DOHH2 (cell line): ENCODE data around the gene LRIG3.

Experiments
- CTCF ChIP-seq: fragments of 200-600 bp; sonication (generic); IDR thresholded peaks from one replicate; pipeline ENCODE4 v1.5.1; 2014; ENCODE audit warnings: antibody characterized with exemption, mild to moderate bottlenecking, low read depth, low read length; ENCODE audit not compliant: poor library complexity, severe bottlenecking
- EZH2phosphoT487 ChIP-seq: fragments of 200-600 bp; sonication (generic); IDR thresholded peaks from 2 replicates; pipeline ENCODE4 v1.6.1; 2017; ENCODE audit warnings: borderline replicate concordance, mild to moderate bottlenecking, antibody characterized with exemption, low read length, moderate library complexity, mixed read lengths

GRCh38 chr12:58877243-58877743, 43.0 kb downstream of the LRIG3 start:
- no peak for TF ChIP-seq CTCF
- TF ChIP-seq EZH2phosphoT487, result no peak
